Measurements from ENCODE around the gene EPYC.

Gene EPYC

GRCh38 chr12:90925562-90925961, 79.2 kb downstream of the EPYC start:
- in situ Hi-C loops (cut with HindIII; ENCODE audit: low pct_ligation_motif_present, low pct_unique_long_range_greater_than_20kb, low sequenced_read_pairs) = no loop called here
- DNase-seq = no peak

- in situ Hi-C loops (cut with HindIII; ENCODE audit: low pct_ligation_motif_present, low pct_unique_long_range_greater_than_20kb, low sequenced_read_pairs) = no loop called here
- DNase-seq = no peak
Measured at GRCh38 chr12:90924406-90924805, 80.4 kb downstream of the EPYC start.

GRCh38 chr12:90922145-90922627, 82.6 kb downstream of the EPYC start:
- in situ Hi-C loops (cut with HindIII; ENCODE audit: low pct_ligation_motif_present, low pct_unique_long_range_greater_than_20kb, low sequenced_read_pairs) = no loop called here
- no peak for DNase-seq

GRCh38 chr12:90921536-90921935, 83.2 kb downstream of the EPYC start:
- no peak for DNase-seq
- in situ Hi-C loops (cut with HindIII; ENCODE audit: low pct_ligation_motif_present, low pct_unique_long_range_greater_than_20kb, low sequenced_read_pairs) = no loop called here

GRCh38 chr12:90920222-90920621, 84.5 kb downstream of the EPYC start:
- in situ Hi-C loops (cut with HindIII; ENCODE audit: low pct_ligation_motif_present, low pct_unique_long_range_greater_than_20kb, low sequenced_read_pairs) = no loop called here
- DNase-seq = no peak

GRCh38 chr12:90917431-90917830, 87.3 kb downstream of the EPYC start:
- in situ Hi-C loops (cut with HindIII; ENCODE audit: low pct_ligation_motif_present, low pct_unique_long_range_greater_than_20kb, low sequenced_read_pairs) = no loop called here
- no peak for DNase-seq

GRCh38 chr12:90916516-90916915, 88.3 kb downstream of the EPYC start:
- DNase-seq = no peak
- in situ Hi-C loops (cut with HindIII; ENCODE audit: low pct_ligation_motif_present, low pct_unique_long_range_greater_than_20kb, low sequenced_read_pairs) = no loop called here

GRCh38 chr12:90915353-90915752, 89.4 kb downstream of the EPYC start:
- DNase-seq = no peak
- in situ Hi-C loops (cut with HindIII; ENCODE audit: low pct_ligation_motif_present, low pct_unique_long_range_greater_than_20kb, low sequenced_read_pairs) = no loop called here

Measured in ACHN (cell line).